Aorta (tissue), 5 donors: ENCODE results near the gene GRIK4. TPM values are rescaled to one million over a fixed set of nuclear protein-coding genes. Genes with fewer than 3 reads are reported as not detected.

Experiments
- ATAC-seq: fragments of 200-7000 bp; cut with Tn5 transposase; one replicate; pipeline ENCODE4 v1.9.1; 2022; ENCODE audit warnings: moderate library complexity; ENCODE audit not compliant: low FRiP score
- DNase-seq, 2 donors: peaks; one replicate each; pipeline ENCODE4 v3.0.0-alpha.2; 2020
- H3K27ac ChIP-seq, 2 donors: one replicate each; pipeline ENCODE4 v1.5.1; 2013; ENCODE audit warnings: low read length in 2 of 2, mild to moderate bottlenecking in 2 of 2, moderate library complexity in 2 of 2, control low read depth in 1 of 2, inconsistent platforms in 1 of 2, low read depth in 1 of 2
- H3K27me3 ChIP-seq, 2 donors: one replicate each; pipeline ENCODE4 v1.6.1; 2013; ENCODE audit warnings: control low read depth in 1 of 2, low read length in 1 of 2, mild to moderate bottlenecking in 1 of 2, moderate library complexity in 1 of 2; ENCODE audit not compliant: insufficient read depth in 2 of 2, control insufficient read depth in 1 of 2
- H3K36me3 ChIP-seq, 2 donors: one replicate each; pipeline ENCODE4 v1.6.1; 2013; ENCODE audit warnings: control low read depth in 1 of 2, low read length in 1 of 2, mild to moderate bottlenecking in 1 of 2; ENCODE audit not compliant: insufficient read depth in 2 of 2, control insufficient read depth in 1 of 2
- H3K4me1 ChIP-seq, 2 donors: one replicate each; pipeline ENCODE4 v1.6.1; 2013; ENCODE audit warnings: low read length in 2 of 2, control low read depth in 1 of 2, mild to moderate bottlenecking in 1 of 2, moderate library complexity in 1 of 2; ENCODE audit not compliant: insufficient read depth in 2 of 2, control insufficient read depth in 1 of 2
- H3K4me3 ChIP-seq, 2 donors: one replicate each; pipeline ENCODE4 v1.5.1; 2013; ENCODE audit warnings: low read length in 2 of 2, control low read depth in 1 of 2, mild to moderate bottlenecking in 1 of 2
- H3K9me3 ChIP-seq: one replicate; pipeline ENCODE4 v1.6.1; 2013; ENCODE audit warnings: mild to moderate bottlenecking, low read length; ENCODE audit not compliant: control insufficient read depth
- WGBS, 2 donors: extraction: QIAGEN DNeasy Blood & Tissue Kit; methylation state at CpG; one replicate each; pipeline ENCODE4 v1.1.7; 2013; 5-methylcytosine and 5-hydroxymethylcytosine counted together
- intact Hi-C, 2 donors: fragments of 100-400 bp; cut with DNase I; formaldehyde crosslinking; loops; one replicate each; pipeline versions ENCODE4 v1.14.2 to v1.15.0; 2022
- polyA plus RNA-seq, 2 donors: library from polyadenylated mRNA; stranded (reverse); fragments of 200-250 nt; gene quantifications; one replicate each; pipeline ENCODE4 v1.2.3, GENCODE V29; 2013
- total RNA-seq, 2 donors: library from RNA; stranded (reverse); fragmentation: NEBNext Ultra II Directional; extraction: Animal tissue kit (Norgen Biotek cat#: 25700); gene quantifications; one replicate each; pipeline ENCODE4 v1.2.1, GENCODE V29; 2021
- donor health status: healthy with polysubstance abuse.
- donor health status: Bipolar disorder and iron deficiency.
- donor health status: DM: no; HTN: no; CAD: no.
- donor health status: DM: no; HTN: no; CAD: no.
- donor health status: DM: yes; HTN: yes; CAD: no.

Gene GRIK4
- total and polyA plus RNA-seq, 4 donors = not detected

- no peak overlapping the region for H3K4me3 ChIP-seq
- ATAC-seq (no peak), DNase-seq (no peak)
- H3K27me3 ChIP-seq = no peaks in the 10 kb centered on the region
- WGBS, 2 donors = 25 to 27% methylated on average over 12 of the region's 12 CpGs
- no peaks in the 10 kb centered on the region for H3K4me1 ChIP-seq
- H3K36me3 ChIP-seq = no peaks in the 10 kb centered on the region
- H3K27ac ChIP-seq = no peak overlapping the region
- H3K9me3 ChIP-seq = no peaks in the 10 kb centered on the region
- intact Hi-C loops = no loop called here
Measured at GRCh38 chr11:120819437-120820365, 308.2 kb downstream of the GRIK4 start.

GRCh38 chr11:120823159-120823558, 311.6 kb downstream of the GRIK4 start:
- DNase-seq (no peak), ATAC-seq (no peak)
- intact Hi-C loops = no loop called here
- H3K27me3 ChIP-seq = no peaks in the 10 kb centered on the region
- no peaks in the 10 kb centered on the region for H3K4me1 ChIP-seq
- no peaks in the 10 kb centered on the region for H3K36me3 ChIP-seq
- no peak overlapping the region for H3K4me3 ChIP-seq
- no peaks in the 10 kb centered on the region for H3K9me3 ChIP-seq
- H3K27ac ChIP-seq = no peak overlapping the region
- WGBS, 2 donors = 88% methylated on average over 5 of the region's 5 CpGs

- H3K4me1 ChIP-seq = no peaks in the 10 kb centered on the region
- ATAC-seq (no peak), DNase-seq (no peak)
- H3K27me3 ChIP-seq = no peaks in the 10 kb centered on the region
- 97 to 98% methylated on average over 5 of the region's 5 CpGs for WGBS, 2 donors
- no peaks in the 10 kb centered on the region for H3K36me3 ChIP-seq
- H3K4me3 ChIP-seq = no peak overlapping the region
- intact Hi-C loops = no loop called here
- no peaks in the 10 kb centered on the region for H3K9me3 ChIP-seq
- no peak overlapping the region for H3K27ac ChIP-seq
Measured at GRCh38 chr11:120824242-120824641, 312.7 kb downstream of the GRIK4 start.

- WGBS, 2 donors = 76 to 77% methylated on average over 7 of the region's 7 CpGs
- Histone ChIP-seq H3K4me3 (no peak overlapping the region), H3K27me3 (no peaks in the 10 kb centered on the region), H3K4me1 (no peaks in the 10 kb centered on the region), H3K9me3 (no peaks in the 10 kb centered on the region), H3K27ac (no peak overlapping the region), H3K36me3 (no peaks in the 10 kb centered on the region)
- ATAC-seq = no peak
- DNase-seq = no peak
- intact Hi-C loops = no loop called here
Measured at GRCh38 chr11:120827198-120827597, 315.6 kb downstream of the GRIK4 start.

- 58 to 63% methylated on average over 3 of the region's 3 CpGs for WGBS, 2 donors
- Histone ChIP-seq H3K36me3 (no peaks in the 10 kb centered on the region), H3K4me1 (no peaks in the 10 kb centered on the region), H3K27me3 (no peaks in the 10 kb centered on the region), H3K4me3 (no peak overlapping the region), H3K27ac (no peak overlapping the region), H3K9me3 (no peaks in the 10 kb centered on the region)
- DNase-seq = no peak
- no peak for ATAC-seq
- intact Hi-C loops = no loop called here
Measured at GRCh38 chr11:120827820-120828219, 316.3 kb downstream of the GRIK4 start.

GRCh38 chr11:120828847-120829246, 317.3 kb downstream of the GRIK4 start:
- no peaks in the 10 kb centered on the region for H3K4me1 ChIP-seq
- no peak overlapping the region for H3K4me3 ChIP-seq
- no peak for ATAC-seq
- WGBS, 2 donors = 62 to 64% methylated on average over 5 of the region's 5 CpGs
- H3K27ac ChIP-seq = no peak overlapping the region
- intact Hi-C loops = no loop called here
- DNase-seq = no peak
- H3K36me3 ChIP-seq = no peaks in the 10 kb centered on the region
- H3K27me3 ChIP-seq = no peaks in the 10 kb centered on the region
- H3K9me3 ChIP-seq = no peaks in the 10 kb centered on the region

- no peak for ATAC-seq
- WGBS, 2 donors = 72 to 78% methylated on average over 9 of the region's 9 CpGs
- Histone ChIP-seq H3K9me3 (no peaks in the 10 kb centered on the region), H3K36me3 (no peaks in the 10 kb centered on the region), H3K4me3 (no peak overlapping the region), H3K27ac (no peak overlapping the region), H3K4me1 (no peaks in the 10 kb centered on the region), H3K27me3 (no peaks in the 10 kb centered on the region)
- intact Hi-C loops = no loop called here
- DNase-seq = no peak
Measured at GRCh38 chr11:120830085-120830620, 318.6 kb downstream of the GRIK4 start.

GRCh38 chr11:120832481-120833238, 321.1 kb downstream of the GRIK4 start:
- 40 to 44% methylated on average over 20 of the region's 20 CpGs for WGBS, 2 donors
- H3K27me3 ChIP-seq = no peaks in the 10 kb centered on the region

More at GRCh38 chr11:120832481-120833238, 321.1 kb downstream of the GRIK4 start:
- Histone ChIP-seq H3K36me3 (no peaks in the 10 kb centered on the region), H3K4me3 (no peak overlapping the region), H3K9me3 (no peaks in the 10 kb centered on the region), H3K27ac (no peak overlapping the region), H3K4me1 (no peaks in the 10 kb centered on the region)
- intact Hi-C loops = no loop called here
- ATAC-seq (no peak), DNase-seq (no peak)
